Fibroblast of lung (primary cell): ENCODE data around the gene ODF2. TPM values are rescaled to one million over a fixed set of nuclear protein-coding genes. Genes with fewer than 3 reads are reported as not detected.

Experiments
- DNase-seq, 2 donors: peaks; one replicate each; pipeline versions ENCODE4 v3.0.0 to v3.0.0-alpha.2; 2010; ENCODE audit warnings: low read depth in 2 of 2
- H2AFZ ChIP-seq: 2 replicates; pipeline ENCODE4 v1.5.1; 2012; ENCODE audit warnings: low read length, control low read depth, inconsistent platforms
- H3K27ac ChIP-seq: 2 replicates; pipeline ENCODE4 v1.5.1; 2011; ENCODE audit warnings: low read length, control low read depth; ENCODE audit not compliant: insufficient read depth
- H3K27me3 ChIP-seq: 2 replicates; pipeline ENCODE4 v1.5.1; 2011; ENCODE audit warnings: mild to moderate bottlenecking, low read length; ENCODE audit not compliant: control insufficient read depth, insufficient read depth
- H3K36me3 ChIP-seq: 2 replicates; pipeline ENCODE4 v1.5.1; 2011; ENCODE audit warnings: low read length; ENCODE audit not compliant: control insufficient read depth, insufficient read depth
- H3K4me1 ChIP-seq: 2 replicates; pipeline ENCODE4 v1.5.1; 2011; ENCODE audit warnings: low read length; ENCODE audit not compliant: control insufficient read depth, insufficient read depth; ENCODE audit errors: extremely low read depth
- H3K4me2 ChIP-seq: 2 replicates; pipeline ENCODE4 v1.5.1; 2011; ENCODE audit warnings: low read length, control low read depth; ENCODE audit not compliant: insufficient read depth; ENCODE audit errors: extremely low read depth
- H3K4me3 ChIP-seq, 4 experiments: fragments of 200-600 bp in 1 of 4; sonication (generic) in 1 of 4; replicated peaks in 1 of 4; 2 replicates each; pipeline ENCODE4 v1.5.1; 2011 to 2016; ENCODE audit warnings: low read length in 4 of 4, low read depth in 3 of 4, mild to moderate bottlenecking in 3 of 4, control low read depth in 2 of 4, inconsistent platforms in 1 of 4, mixed read lengths in 1 of 4; ENCODE audit not compliant: insufficient read depth in 1 of 4; ENCODE audit errors: control extremely low read depth in 1 of 4
- H3K79me2 ChIP-seq: 2 replicates; pipeline ENCODE4 v1.5.1; 2012; ENCODE audit warnings: mild to moderate bottlenecking, low read length, inconsistent platforms; ENCODE audit not compliant: control insufficient read depth, insufficient read depth
- H3K9ac ChIP-seq: 2 replicates; pipeline ENCODE4 v1.5.1; 2011; ENCODE audit warnings: mild to moderate bottlenecking, low read length, control low read depth; ENCODE audit not compliant: insufficient read depth
- H3K9me3 ChIP-seq: 2 replicates; pipeline ENCODE4 v1.5.1; 2012; ENCODE audit warnings: low read depth, low read length; ENCODE audit not compliant: control insufficient read depth, insufficient read depth
- H4K20me1 ChIP-seq: 2 replicates; pipeline ENCODE4 v1.5.1; 2011; ENCODE audit warnings: low read length; ENCODE audit not compliant: control insufficient read depth, insufficient read depth; ENCODE audit errors: extremely low read depth
- EZH2 ChIP-seq: IDR thresholded peaks from 2 replicates; pipeline ENCODE4 v1.5.1; 2012; ENCODE audit warnings: low read length, control low read depth, mild to moderate bottlenecking; ENCODE audit errors: missing control alignments
- polyA plus RNA-seq, 2 donors: library from polyadenylated mRNA; depleted of rRNA in 1 of 2; stranded (reverse) in 1 of 2; unstranded in 1 of 2; fragments of >200 nt; gene quantifications; 2 replicates each; pipeline ENCODE4 v1.2.1, GENCODE V29; 2011 to 2012; ENCODE audit warnings: missing spikeins in 1 of 2
- total RNA-seq: library from RNA; depleted of rRNA; stranded (reverse); fragments of >200 nt; gene quantifications from 2 replicates; pipeline ENCODE4 v1.2.1, GENCODE V29; 2014
- TF ChIP-seq, protein P1 (sequence below), 2 donors: IDR thresholded peaks in 1 of 2; conservative IDR thresholded peaks in 1 of 2; 1 replicate in 1 of 2; 2 replicates in 1 of 2; pipeline ENCODE4 v1.5.1; 2011 to 2012; ENCODE audit warnings: low read length in 2 of 2, control low read depth in 1 of 2, inconsistent platforms in 1 of 2, low read depth in 1 of 2, mild to moderate bottlenecking in 1 of 2

ODF2 gene
- total and polyA plus RNA-seq, 2 donors (not counting 1 experiment from before 2014, with no cell fraction given) = 10.2 to 20.6 TPM

GRCh38 chr9:128470560-128470959 lies 14.8 kb downstream of the ODF2 start:
- no peak for TF ChIP-seq EZH2
- TF ChIP-seq, protein P1, sequence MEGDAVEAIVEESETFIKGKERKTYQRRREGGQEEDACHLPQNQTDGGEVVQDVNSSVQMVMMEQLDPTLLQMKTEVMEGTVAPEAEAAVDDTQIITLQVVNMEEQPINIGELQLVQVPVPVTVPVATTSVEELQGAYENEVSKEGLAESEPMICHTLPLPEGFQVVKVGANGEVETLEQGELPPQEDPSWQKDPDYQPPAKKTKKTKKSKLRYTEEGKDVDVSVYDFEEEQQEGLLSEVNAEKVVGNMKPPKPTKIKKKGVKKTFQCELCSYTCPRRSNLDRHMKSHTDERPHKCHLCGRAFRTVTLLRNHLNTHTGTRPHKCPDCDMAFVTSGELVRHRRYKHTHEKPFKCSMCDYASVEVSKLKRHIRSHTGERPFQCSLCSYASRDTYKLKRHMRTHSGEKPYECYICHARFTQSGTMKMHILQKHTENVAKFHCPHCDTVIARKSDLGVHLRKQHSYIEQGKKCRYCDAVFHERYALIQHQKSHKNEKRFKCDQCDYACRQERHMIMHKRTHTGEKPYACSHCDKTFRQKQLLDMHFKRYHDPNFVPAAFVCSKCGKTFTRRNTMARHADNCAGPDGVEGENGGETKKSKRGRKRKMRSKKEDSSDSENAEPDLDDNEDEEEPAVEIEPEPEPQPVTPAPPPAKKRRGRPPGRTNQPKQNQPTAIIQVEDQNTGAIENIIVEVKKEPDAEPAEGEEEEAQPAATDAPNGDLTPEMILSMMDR (conservative IDR thresholded peaks at IDR 0.05 in 1 of 2, IDR thresholded peaks at IDR 0.05 in 1 of 2; ENCODE audit: low read depth in 1 of 2, low read length in 2 of 2) = no peak
- no peak overlapping the region for H3K4me2 ChIP-seq
- H3K9ac ChIP-seq = no peak overlapping the region

DNA sequence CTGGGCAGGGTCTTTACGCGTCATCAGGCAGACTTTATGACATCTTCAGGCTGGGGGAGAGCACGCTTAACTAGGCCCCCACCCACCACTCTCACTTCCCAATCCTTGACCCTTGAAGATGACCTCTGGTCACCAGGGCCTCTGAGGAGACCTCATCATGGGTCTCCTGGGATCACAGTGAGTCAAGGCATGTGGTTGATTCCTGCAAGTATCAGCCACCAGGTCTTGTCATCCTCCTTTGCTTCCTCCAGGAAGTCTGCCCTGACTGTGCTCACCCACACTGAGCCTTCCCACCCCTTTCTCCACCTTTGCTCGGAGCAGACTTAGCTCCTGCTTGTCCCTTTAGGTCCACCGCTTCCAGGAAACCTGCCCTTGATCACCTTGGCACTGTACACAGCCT lies 17.3 kb downstream of the ODF2 start:
- no peak overlapping the region for H3K9ac ChIP-seq
- H3K9me3 ChIP-seq = no peaks in the 10 kb centered on the region
- peaks cover 6% of the 10 kb centered on the region for H3K36me3 ChIP-seq
- no peak overlapping the region for H3K4me2 ChIP-seq
- no peak overlapping the region for H3K27ac ChIP-seq
- H3K79me2 ChIP-seq = no peaks in the 10 kb centered on the region
- TF ChIP-seq, protein P1 (conservative IDR thresholded peaks at IDR 0.05 in 1 of 2, IDR thresholded peaks at IDR 0.05 in 1 of 2; ENCODE audit: low read depth in 1 of 2, low read length in 2 of 2) = no peak
- TF ChIP-seq EZH2 = no peak
- no peak overlapping the region for H3K4me3 ChIP-seq
- no peak overlapping the region for H2AFZ ChIP-seq
- no peak for DNase-seq
- no peaks in the 10 kb centered on the region for H3K4me1 ChIP-seq
- no peaks in the 10 kb centered on the region for H3K27me3 ChIP-seq
- no peaks in the 10 kb centered on the region for H4K20me1 ChIP-seq

More at GRCh38 chr9:128470560-128470959, 14.8 kb downstream of the ODF2 start:
- Histone ChIP-seq H4K20me1 (no peaks in the 10 kb centered on the region), H3K79me2 (no peaks in the 10 kb centered on the region), H3K9me3 (no peaks in the 10 kb centered on the region), H3K27me3 (no peaks in the 10 kb centered on the region), H2AFZ (no peak overlapping the region), H3K36me3 (peaks cover 6% of the 10 kb centered on the region), H3K27ac (no peak overlapping the region), H3K4me1 (no peaks in the 10 kb centered on the region), H3K4me3 (no peak overlapping the region)
- DNase-seq = peak; percentile 54 to 70

GRCh38 chr9:128475867-128476266 lies 20.1 kb downstream of the ODF2 start:
- Histone ChIP-seq H3K4me1 (no peaks in the 10 kb centered on the region), H3K9me3 (no peaks in the 10 kb centered on the region), H4K20me1 (no peaks in the 10 kb centered on the region), H3K79me2 (no peaks in the 10 kb centered on the region), H2AFZ (no peak overlapping the region), H3K27me3 (no peaks in the 10 kb centered on the region), H3K4me2 (no peak overlapping the region), H3K9ac (no peak overlapping the region), H3K4me3 (no peak overlapping the region), H3K27ac (no peak overlapping the region), H3K36me3 (peaks cover 8% of the 10 kb centered on the region)
- TF ChIP-seq, protein P1 (conservative IDR thresholded peaks at IDR 0.05 in 1 of 2, IDR thresholded peaks at IDR 0.05 in 1 of 2; ENCODE audit: low read depth in 1 of 2, low read length in 2 of 2) = no peak
- TF ChIP-seq EZH2 = no peak
- no peak for DNase-seq
